ENCODE data around the gene PDZRN3.

DNA sequence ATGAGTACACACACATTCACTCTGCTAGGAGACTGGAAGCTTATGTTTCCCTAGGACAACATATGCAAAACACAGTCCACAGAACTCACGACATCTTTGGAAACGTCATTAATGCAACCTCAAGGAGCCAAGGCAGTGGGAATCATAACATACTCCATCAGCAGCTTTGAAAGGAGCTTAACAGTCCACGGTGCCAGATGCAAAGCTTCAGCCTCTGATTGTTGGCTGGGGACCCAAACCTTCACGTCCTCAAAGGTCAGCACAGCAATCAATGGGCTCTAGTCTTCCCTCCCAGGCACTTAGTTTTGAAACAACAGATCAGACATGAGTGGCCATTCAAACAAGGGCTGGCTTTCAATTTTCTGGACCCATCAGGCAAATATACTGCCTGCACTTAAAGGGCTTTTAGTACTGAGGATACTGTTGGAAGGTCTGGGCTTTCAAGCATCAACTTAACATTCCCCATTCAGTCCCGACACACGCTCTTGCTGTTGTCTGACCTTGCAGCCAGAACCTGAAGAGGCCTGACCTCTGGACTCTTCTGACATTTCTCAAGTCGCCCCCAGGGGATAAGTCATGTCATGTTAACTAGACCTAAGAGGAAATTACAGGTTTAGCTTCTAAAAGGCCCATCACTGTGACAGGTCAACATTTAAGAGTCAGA lies 223.0 kb downstream of the PDZRN3 start:
- TF ChIP-seq, protein P1, sequence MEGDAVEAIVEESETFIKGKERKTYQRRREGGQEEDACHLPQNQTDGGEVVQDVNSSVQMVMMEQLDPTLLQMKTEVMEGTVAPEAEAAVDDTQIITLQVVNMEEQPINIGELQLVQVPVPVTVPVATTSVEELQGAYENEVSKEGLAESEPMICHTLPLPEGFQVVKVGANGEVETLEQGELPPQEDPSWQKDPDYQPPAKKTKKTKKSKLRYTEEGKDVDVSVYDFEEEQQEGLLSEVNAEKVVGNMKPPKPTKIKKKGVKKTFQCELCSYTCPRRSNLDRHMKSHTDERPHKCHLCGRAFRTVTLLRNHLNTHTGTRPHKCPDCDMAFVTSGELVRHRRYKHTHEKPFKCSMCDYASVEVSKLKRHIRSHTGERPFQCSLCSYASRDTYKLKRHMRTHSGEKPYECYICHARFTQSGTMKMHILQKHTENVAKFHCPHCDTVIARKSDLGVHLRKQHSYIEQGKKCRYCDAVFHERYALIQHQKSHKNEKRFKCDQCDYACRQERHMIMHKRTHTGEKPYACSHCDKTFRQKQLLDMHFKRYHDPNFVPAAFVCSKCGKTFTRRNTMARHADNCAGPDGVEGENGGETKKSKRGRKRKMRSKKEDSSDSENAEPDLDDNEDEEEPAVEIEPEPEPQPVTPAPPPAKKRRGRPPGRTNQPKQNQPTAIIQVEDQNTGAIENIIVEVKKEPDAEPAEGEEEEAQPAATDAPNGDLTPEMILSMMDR (IDR thresholded peaks at IDR 0.05; ENCODE audit: poor library complexity): no peak
- TF ChIP-seq EZH2 (IDR thresholded peaks at IDR 0.05; ENCODE audit: borderline replicate concordance): no peak
